Left ventricle myocardium superior (tissue), 1 donor: ENCODE measurements around the gene DCXR. TPM values are rescaled to one million over a fixed set of nuclear protein-coding genes. Genes with fewer than 3 reads are reported as not detected.

ENCODE experiments used
- ATAC-seq: fragments of 200-7000 bp; cut with Tn5 transposase; one replicate; pipeline ENCODE4 v1.9.1; 2020; ENCODE audit warnings: mild to moderate bottlenecking, moderate library complexity
- DNase-seq: peaks from one replicate; pipeline ENCODE4 v3.0.0-alpha.2; 2020
- intact Hi-C: fragments of 100-400 bp; cut with micrococcal nuclease; formaldehyde crosslinking; loops from one replicate; pipeline ENCODE4 v1.11.0; 2022
- total RNA-seq: library from RNA; stranded (reverse); fragmentation: NEBNext Ultra II Directional; extraction: Animal tissue kit (Norgen Biotek cat#: 25700); gene quantifications from one replicate; pipeline ENCODE4 v1.2.1, GENCODE V29; 2021
- donor health status: DM: no; HTN: yes; CAD: no; lungs with severe emphysema.

DCXR gene
- total RNA-seq, 1 donor from 2014 or later = 177 TPM

- intact Hi-C loops = no loop called here
- DNase-seq (no peak), ATAC-seq (no peak)
Measured at GRCh38 chr17:82007495-82008257, 29.8 kb downstream of the DCXR start.

GRCh38 chr17:82007228-82007494 lies 30.3 kb downstream of the DCXR start:
- DNase-seq (no peak), ATAC-seq (no peak)
- intact Hi-C loops = no loop called here

- ATAC-seq (peak; percentile 54), DNase-seq (no peak)
- intact Hi-C loops = no loop called here
Measured at GRCh38 chr17:82006468-82007227, 30.8 kb downstream of the DCXR start.

GRCh38 chr17:82005701-82006348 lies 31.7 kb downstream of the DCXR start:
- DNase-seq (no peak), ATAC-seq (no peak)
- intact Hi-C loops = no loop called here

GRCh38 chr17:82004517-82005455 lies 32.7 kb downstream of the DCXR start:
- no peak for DNase-seq
- no peak for ATAC-seq
- intact Hi-C loops = no loop called here

- DNase-seq (peak; percentile 70), ATAC-seq (peak; percentile 55)
Measured at GRCh38 chr17:82003411-82004381, 33.8 kb downstream of the DCXR start.

GRCh38 chr17:82001571-82002056 lies 35.9 kb downstream of the DCXR start:
- DNase-seq (no peak), ATAC-seq (no peak)
- intact Hi-C loops = no loop called here

More at GRCh38 chr17:82003411-82004381, 33.8 kb downstream of the DCXR start:
- intact Hi-C loops = no loop called here

- ATAC-seq = no peak
- DNase-seq = no peak
- intact Hi-C loops = no loop called here
Measured at GRCh38 chr17:82000803-82001570, 36.5 kb downstream of the DCXR start.

GRCh38 chr17:81999976-82000802 lies 37.3 kb downstream of the DCXR start:
- no peak for ATAC-seq
- intact Hi-C loops = no loop called here
- DNase-seq = no peak

GRCh38 chr17:81999587-81999975 lies 37.9 kb downstream of the DCXR start:
- ATAC-seq = no peak

GRCh38 chr17:81998691-81999438 lies 38.6 kb downstream of the DCXR start:
- intact Hi-C loops = no loop called here

More at GRCh38 chr17:81999587-81999975, 37.9 kb downstream of the DCXR start:
- no peak for DNase-seq
- intact Hi-C loops = no loop called here

GRCh38 chr17:81998212-81998611 lies 39.3 kb downstream of the DCXR start:
- no peak for ATAC-seq
- DNase-seq = no peak
- intact Hi-C loops = no loop called here

More at GRCh38 chr17:81998691-81999438, 38.6 kb downstream of the DCXR start:
- ATAC-seq (no peak), DNase-seq (no peak)

- ATAC-seq (no peak), DNase-seq (no peak)
- intact Hi-C loops = no loop called here
Measured at GRCh38 chr17:81996757-81997441, 40.6 kb downstream of the DCXR start.

GRCh38 chr17:81996232-81996756 lies 41.2 kb downstream of the DCXR start:
- intact Hi-C loops = no loop called here
- DNase-seq = no peak
- no peak for ATAC-seq
